Activated CD4-positive, CD25-positive, alpha-beta regulatory T cell treated with anti-CD3 and anti-CD28 coated beads, Interleukin-2, amount 50 U/mL, for 24 hours (primary cell): Measurements from ENCODE around the gene RAB9A.
"Not testable (repeated sequence)": the region's sequence is repeated elsewhere in the genome, so short reads cannot be mapped to it uniquely, and the experiment has no call there.

Source experiments
- ATAC-seq, 2 donors: fragments of 150-1000 bp; cut with Tn5 transposase; one replicate each; pipeline ENCODE4 v1.10.0; 2021; ENCODE audit warnings: mild to moderate bottlenecking in 1 of 2, moderate library complexity in 1 of 2

The RAB9A gene

GRCh38 chrX:13702111-13702789, 13.3 kb downstream of the RAB9A start:
- ATAC-seq = no peak

GRCh38 chrX:13703135-13703534, 14.2 kb downstream of the RAB9A start:
- ATAC-seq = peak; percentile 38 to 44

- ATAC-seq = peak in 1 of 2 donors; percentile 10
These were observed 14.7 kb downstream of the RAB9A start for GRCh38 chrX:13703589-13703988.

- no peak for ATAC-seq
These were observed 22.2 kb downstream of the RAB9A start for GRCh38 chrX:13711141-13711540.

GRCh38 chrX:13716455-13716854, 27.5 kb downstream of the RAB9A start:
- peak; percentile 63 to 74 for ATAC-seq

GRCh38 chrX:13716905-13717304, 28.0 kb downstream of the RAB9A start:
- no peak for ATAC-seq

- no peak for ATAC-seq
These were observed 29.0 kb downstream of the RAB9A start for GRCh38 chrX:13717700-13718472.

GRCh38 chrX:13719192-13719856, 30.4 kb downstream of the RAB9A start:
- ATAC-seq = no peak

- no peak for ATAC-seq
These were observed 32.4 kb downstream of the RAB9A start for GRCh38 chrX:13721371-13721770.

- no peak for ATAC-seq
These were observed 33.0 kb downstream of the RAB9A start for GRCh38 chrX:13721819-13722519.

GRCh38 chrX:13724878-13725277, 36.0 kb downstream of the RAB9A start:
- not testable (repeated sequence) for ATAC-seq

GRCh38 chrX:13726583-13726982, 37.7 kb downstream of the RAB9A start:
- ATAC-seq = not testable (repeated sequence)

GRCh38 chrX:13730523-13730922, 41.6 kb downstream of the RAB9A start:
- ATAC-seq = not testable (repeated sequence)

- ATAC-seq = no peak
These were observed 43.5 kb downstream of the RAB9A start for GRCh38 chrX:13732246-13733067.

GRCh38 chrX:13733506-13733905, 44.6 kb downstream of the RAB9A start:
- ATAC-seq = no peak

- ATAC-seq = peak; percentile 94 to 95
These were observed 45.6 kb downstream of the RAB9A start, which contains the start of the genes OFD1 and TRAPPC2 for GRCh38 chrX:13734278-13735172. Gene OFD1, plus strand, starts transcription at chrX:13734748. Its CDS starts 324 bp downstream, at chrX:13735072. Gene TRAPPC2, minus strand, starts transcription at chrX:13734620. Its CDS starts 14,657 bp downstream, at chrX:13719963.

- no peak for ATAC-seq
These were observed 52.8 kb downstream of the RAB9A start for GRCh38 chrX:13741695-13742094.

- peak; percentile 90 to 91 for ATAC-seq
These were observed 53.7 kb downstream of the RAB9A start for GRCh38 chrX:13742397-13743176.

GRCh38 chrX:13747836-13748235, 58.9 kb downstream of the RAB9A start:
- ATAC-seq = no peak

GRCh38 chrX:13748486-13748885, 59.6 kb downstream of the RAB9A start:
- ATAC-seq = no peak
